OCI-LY7 (cell line): Measurements from ENCODE around the gene GRK5. TPM values are rescaled to one million over a fixed set of nuclear protein-coding genes. Genes with fewer than 3 reads are reported as not detected.

Source experiments
- BruUV-seq: library from RNA; stranded (reverse); fragments of 400-500 nt; replicated peaks from 2 replicates; lab custom pipeline; 2021; lab: Mats Ljungman, UMichigan
- CTCF ChIA-PET: fragments of 300-600 bp; sonication (Branson Sonifier 250); formaldehyde crosslinking; loops from one replicate; lab custom pipeline; 2022; ENCODE audit warnings: antibody characterized with exemption; ENCODE audit not compliant: unreplicated experiment; lab: Charles Lee
- POLR2A ChIA-PET: fragments of 300-600 bp; sonication (Branson Sonifier 250); formaldehyde crosslinking; loops from one replicate; lab custom pipeline; 2022; ENCODE audit warnings: antibody characterized with exemption; lab: Charles Lee
- DNase-seq: peaks from one replicate; pipeline ENCODE4 v3.0.0-alpha.2; 2015; ENCODE audit warnings: low spot score
- H2AFZ ChIP-seq: fragments of 200-600 bp; sonication (generic), shearing (Covaris generic); 2 replicates; pipeline ENCODE4 v1.6.1; 2014; ENCODE audit warnings: mild to moderate bottlenecking, antibody characterized with exemption, low read length, moderate library complexity
- H3K27ac ChIP-seq: fragments of 200-600 bp; sonication (generic); 2 replicates; pipeline ENCODE4 v1.5.1; 2014; ENCODE audit warnings: mixed run types, low read depth, mild to moderate bottlenecking, moderate library complexity, low read length, inconsistent platforms; ENCODE audit not compliant: poor library complexity, severe bottlenecking
- H3K36me3 ChIP-seq: fragments of 200-600 bp; sonication (generic); 2 replicates; pipeline ENCODE4 v1.6.1; 2014; ENCODE audit warnings: mild to moderate bottlenecking, antibody characterized with exemption, low read length, moderate library complexity, mixed read lengths; ENCODE audit not compliant: insufficient read depth
- H3K4me1 ChIP-seq: fragments of 200-600 bp; sonication (generic); 2 replicates; pipeline ENCODE4 v1.5.1; 2014; ENCODE audit warnings: mild to moderate bottlenecking, low read length; ENCODE audit not compliant: insufficient read depth, poor library complexity, severe bottlenecking
- H3K4me2 ChIP-seq: fragments of 200-600 bp; sonication (generic); 2 replicates; pipeline ENCODE4 v1.6.1; 2014; ENCODE audit warnings: mild to moderate bottlenecking, low read length
- H3K4me3 ChIP-seq: fragments of 200-600 bp; sonication (generic); 2 replicates; pipeline ENCODE4 v1.5.1; 2014; ENCODE audit warnings: mild to moderate bottlenecking, low read depth, low read length; ENCODE audit not compliant: poor library complexity, severe bottlenecking
- H3K79me2 ChIP-seq: fragments of 200-600 bp; sonication (generic); 2 replicates; pipeline ENCODE4 v1.6.1; 2016; ENCODE audit warnings: low read depth, mild to moderate bottlenecking, low read length, moderate library complexity, mixed read lengths; ENCODE audit not compliant: insufficient read depth
- H3K9me2 ChIP-seq: fragments of 200-600 bp; sonication (generic); 2 replicates; pipeline ENCODE4 v1.6.1; 2016; ENCODE audit warnings: mild to moderate bottlenecking, low read length, mixed read lengths; ENCODE audit not compliant: insufficient read depth
- H3K9me3 ChIP-seq: fragments of 200-600 bp; sonication (generic); 2 replicates; pipeline ENCODE4 v1.6.1; 2014; ENCODE audit warnings: mild to moderate bottlenecking, mixed run types, low read length, mixed read lengths
- H4K20me1 ChIP-seq: fragments of 200-600 bp; sonication (generic); 2 replicates; pipeline ENCODE4 v1.6.1; 2014; ENCODE audit warnings: mild to moderate bottlenecking, antibody characterized with exemption, low read length, moderate library complexity, mixed read lengths; ENCODE audit not compliant: insufficient read depth
- EZH2phosphoT487 ChIP-seq: fragments of 200-600 bp; sonication (generic); IDR thresholded peaks from 2 replicates; pipeline ENCODE4 v1.6.1; 2018; ENCODE audit warnings: low read depth, borderline replicate concordance, mild to moderate bottlenecking, mixed run types, antibody characterized with exemption, low read length, moderate library complexity, mixed read lengths
- intact Hi-C: fragments of 100-400 bp; cut with micrococcal nuclease; formaldehyde crosslinking; loops from one replicate; pipeline ENCODE4 v1.10.0; 2022; ENCODE audit not compliant: unreplicated experiment
- total RNA-seq, 2 experiments: library from RNA; depleted of rRNA in 1 of 2; stranded (reverse); fragments of >200 nt in 1 of 2; shearing (Covaris generic) in 1 of 2; gene quantifications; 2 replicates each; pipeline ENCODE4 v1.2.3, GENCODE V29; 2014 to 2022
- TF ChIP-seq, protein P1 (sequence below): fragments of 200-600 bp; sonication (generic); conservative IDR thresholded peaks from 2 replicates; pipeline ENCODE4 v1.5.1; 2014; ENCODE audit warnings: mild to moderate bottlenecking, antibody characterized with exemption, low read length, moderate library complexity, mixed read lengths

The GRK5 gene
- total RNA-seq, 2 experiments from 2014 or later = 4.7 to 10.2 TPM

DNA sequence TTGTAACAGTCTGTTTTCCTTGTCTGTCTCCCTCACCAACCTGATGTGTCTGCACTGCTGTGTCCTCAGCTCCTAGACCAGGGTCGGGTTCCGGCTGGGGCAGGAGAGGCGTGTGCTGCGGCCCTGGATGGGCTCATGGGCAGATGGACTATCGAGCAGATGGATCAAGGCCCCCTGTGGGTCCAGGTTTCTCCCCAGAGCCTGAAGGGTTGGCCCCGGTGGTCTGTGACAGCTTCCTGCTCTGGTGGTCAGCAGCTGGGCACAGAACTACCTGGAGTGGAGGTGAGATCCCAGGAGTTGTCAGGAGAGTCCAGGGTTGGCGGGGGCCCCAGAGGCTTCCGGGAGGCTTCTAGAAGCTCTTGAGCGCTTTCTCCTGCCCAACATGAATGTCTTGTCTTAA is 75.1 kb downstream of the GRK5 start:
- no peaks in the 10 kb centered on the region for H3K36me3 ChIP-seq
- ChIA-PET CTCF (no interaction called here), POLR2A (interaction anchor here (0.5 to 1.9 kb wide), 4 partner anchors 11 to 239 kb away, joined by 3 to 9 read pairs (median 5); no protein-coding TSS in a partner anchor)
- no peak overlapping the region for H2AFZ ChIP-seq
- H3K4me2 ChIP-seq = no peak overlapping the region
- DNase-seq = no peak
- H3K9me2 ChIP-seq = no peaks in the 10 kb centered on the region
- BruUV-seq = no TSS peak
- no peak for TF ChIP-seq EZH2phosphoT487
- H3K79me2 ChIP-seq = no peaks in the 10 kb centered on the region
- H3K9me3 ChIP-seq = no peaks in the 10 kb centered on the region
- H3K4me1 ChIP-seq = peaks cover 31% of the 10 kb centered on the region
- H3K4me3 ChIP-seq = no peak overlapping the region
- intact Hi-C loops = no loop called here
- no peak overlapping the region for H3K27ac ChIP-seq
- H4K20me1 ChIP-seq = no peaks in the 10 kb centered on the region

DNA sequence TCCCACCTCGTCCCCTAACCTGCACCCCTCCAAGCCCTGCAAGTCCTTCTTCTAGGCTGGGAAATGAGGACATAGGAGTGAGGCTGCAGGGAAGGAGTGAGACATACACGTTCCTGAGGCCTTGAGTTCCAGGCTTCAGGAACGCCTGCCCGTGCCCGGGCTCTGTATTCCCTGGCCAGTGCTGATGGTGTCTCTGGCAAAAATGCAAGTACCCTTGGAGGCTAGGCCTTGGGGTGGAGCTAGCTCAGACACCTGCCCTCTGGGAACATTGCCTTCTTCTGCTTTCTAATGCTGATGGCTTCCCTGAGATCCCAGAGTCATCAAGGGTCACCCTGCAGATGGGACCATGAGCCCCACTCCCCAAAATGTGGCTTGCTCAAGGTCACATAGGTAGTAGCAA is 76.0 kb downstream of the GRK5 start:
- POLR2A ChIA-PET = interaction anchor here (0.6 to 1.9 kb wide), 5 partner anchors 10 to 59 kb away, joined by 3 to 5 read pairs (median 5); no protein-coding TSS in a partner anchor
- no peaks in the 10 kb centered on the region for H3K9me3 ChIP-seq
- no peaks in the 10 kb centered on the region for H3K79me2 ChIP-seq
- no peak overlapping the region for H3K27ac ChIP-seq
- H3K4me1 ChIP-seq = peaks cover 31% of the 10 kb centered on the region
- CTCF ChIA-PET = interaction anchor here (0.6 to 1.1 kb wide), 2 partner anchors 77 to 183 kb away, joined by 3 to 4 read pairs; partner anchors contain the start of gene GRK5
- no peak overlapping the region for H2AFZ ChIP-seq
- intact Hi-C loops = no loop called here
- BruUV-seq = no TSS peak
- no peak for TF ChIP-seq EZH2phosphoT487
- TF ChIP-seq, protein P1, sequence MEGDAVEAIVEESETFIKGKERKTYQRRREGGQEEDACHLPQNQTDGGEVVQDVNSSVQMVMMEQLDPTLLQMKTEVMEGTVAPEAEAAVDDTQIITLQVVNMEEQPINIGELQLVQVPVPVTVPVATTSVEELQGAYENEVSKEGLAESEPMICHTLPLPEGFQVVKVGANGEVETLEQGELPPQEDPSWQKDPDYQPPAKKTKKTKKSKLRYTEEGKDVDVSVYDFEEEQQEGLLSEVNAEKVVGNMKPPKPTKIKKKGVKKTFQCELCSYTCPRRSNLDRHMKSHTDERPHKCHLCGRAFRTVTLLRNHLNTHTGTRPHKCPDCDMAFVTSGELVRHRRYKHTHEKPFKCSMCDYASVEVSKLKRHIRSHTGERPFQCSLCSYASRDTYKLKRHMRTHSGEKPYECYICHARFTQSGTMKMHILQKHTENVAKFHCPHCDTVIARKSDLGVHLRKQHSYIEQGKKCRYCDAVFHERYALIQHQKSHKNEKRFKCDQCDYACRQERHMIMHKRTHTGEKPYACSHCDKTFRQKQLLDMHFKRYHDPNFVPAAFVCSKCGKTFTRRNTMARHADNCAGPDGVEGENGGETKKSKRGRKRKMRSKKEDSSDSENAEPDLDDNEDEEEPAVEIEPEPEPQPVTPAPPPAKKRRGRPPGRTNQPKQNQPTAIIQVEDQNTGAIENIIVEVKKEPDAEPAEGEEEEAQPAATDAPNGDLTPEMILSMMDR = no peak
- H3K4me3 ChIP-seq = no peak overlapping the region
- no peaks in the 10 kb centered on the region for H3K9me2 ChIP-seq
- no peak for DNase-seq
- no peaks in the 10 kb centered on the region for H3K36me3 ChIP-seq
- no peaks in the 10 kb centered on the region for H4K20me1 ChIP-seq
- H3K4me2 ChIP-seq = peak overlapping the region; percentile 17; the same call in 1 of the 2 replicates

DNA sequence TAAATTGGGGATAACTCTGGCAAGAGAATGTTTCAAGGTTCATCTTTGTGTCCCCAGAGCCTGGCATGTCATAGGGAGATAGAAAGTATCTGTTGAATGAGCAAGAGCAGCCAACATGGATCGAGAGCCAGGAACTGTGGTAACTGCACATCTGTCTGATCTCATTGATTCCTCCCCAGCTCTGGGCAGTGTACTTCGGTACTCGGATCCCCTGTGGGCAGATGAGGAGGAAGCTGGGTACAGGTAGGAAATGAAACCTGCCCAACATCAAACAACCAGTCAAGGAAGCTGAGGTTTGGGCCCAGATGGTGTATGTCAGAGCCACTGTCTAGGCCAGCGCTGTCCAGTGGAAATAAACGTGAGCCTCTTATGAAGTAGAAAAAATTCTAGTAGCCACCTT is 76.4 kb downstream of the GRK5 start:
- no peaks in the 10 kb centered on the region for H3K36me3 ChIP-seq
- H3K9me3 ChIP-seq = no peaks in the 10 kb centered on the region
- H3K27ac ChIP-seq = no peak overlapping the region
- no peak overlapping the region for H3K4me3 ChIP-seq
- H3K9me2 ChIP-seq = no peaks in the 10 kb centered on the region
- H3K4me1 ChIP-seq = peaks cover 31% of the 10 kb centered on the region
- H2AFZ ChIP-seq = no peak overlapping the region
- DNase-seq = peak; percentile 72
- intact Hi-C loops = no loop called here
- TF ChIP-seq, protein P1 = no peak
- TF ChIP-seq EZH2phosphoT487 = no peak
- H3K4me2 ChIP-seq = peak overlapping the region; percentile 17; the same call in 1 of the 2 replicates
- no peaks in the 10 kb centered on the region for H4K20me1 ChIP-seq
- H3K79me2 ChIP-seq = no peaks in the 10 kb centered on the region
- ChIA-PET CTCF (interaction anchor here (1.1 kb wide), 1 partner anchor 77 kb away, joined by 4 read pairs; the partner anchor contains the start of gene GRK5), POLR2A (interaction anchor here (0.6 to 1.9 kb wide), 5 partner anchors 9 to 177 kb away, joined by 3 to 5 read pairs (median 5); no protein-coding TSS in a partner anchor)
- no TSS peak for BruUV-seq
